ENCODE measurements around the gene NPC1L1.

NPC1L1 gene, protein sequence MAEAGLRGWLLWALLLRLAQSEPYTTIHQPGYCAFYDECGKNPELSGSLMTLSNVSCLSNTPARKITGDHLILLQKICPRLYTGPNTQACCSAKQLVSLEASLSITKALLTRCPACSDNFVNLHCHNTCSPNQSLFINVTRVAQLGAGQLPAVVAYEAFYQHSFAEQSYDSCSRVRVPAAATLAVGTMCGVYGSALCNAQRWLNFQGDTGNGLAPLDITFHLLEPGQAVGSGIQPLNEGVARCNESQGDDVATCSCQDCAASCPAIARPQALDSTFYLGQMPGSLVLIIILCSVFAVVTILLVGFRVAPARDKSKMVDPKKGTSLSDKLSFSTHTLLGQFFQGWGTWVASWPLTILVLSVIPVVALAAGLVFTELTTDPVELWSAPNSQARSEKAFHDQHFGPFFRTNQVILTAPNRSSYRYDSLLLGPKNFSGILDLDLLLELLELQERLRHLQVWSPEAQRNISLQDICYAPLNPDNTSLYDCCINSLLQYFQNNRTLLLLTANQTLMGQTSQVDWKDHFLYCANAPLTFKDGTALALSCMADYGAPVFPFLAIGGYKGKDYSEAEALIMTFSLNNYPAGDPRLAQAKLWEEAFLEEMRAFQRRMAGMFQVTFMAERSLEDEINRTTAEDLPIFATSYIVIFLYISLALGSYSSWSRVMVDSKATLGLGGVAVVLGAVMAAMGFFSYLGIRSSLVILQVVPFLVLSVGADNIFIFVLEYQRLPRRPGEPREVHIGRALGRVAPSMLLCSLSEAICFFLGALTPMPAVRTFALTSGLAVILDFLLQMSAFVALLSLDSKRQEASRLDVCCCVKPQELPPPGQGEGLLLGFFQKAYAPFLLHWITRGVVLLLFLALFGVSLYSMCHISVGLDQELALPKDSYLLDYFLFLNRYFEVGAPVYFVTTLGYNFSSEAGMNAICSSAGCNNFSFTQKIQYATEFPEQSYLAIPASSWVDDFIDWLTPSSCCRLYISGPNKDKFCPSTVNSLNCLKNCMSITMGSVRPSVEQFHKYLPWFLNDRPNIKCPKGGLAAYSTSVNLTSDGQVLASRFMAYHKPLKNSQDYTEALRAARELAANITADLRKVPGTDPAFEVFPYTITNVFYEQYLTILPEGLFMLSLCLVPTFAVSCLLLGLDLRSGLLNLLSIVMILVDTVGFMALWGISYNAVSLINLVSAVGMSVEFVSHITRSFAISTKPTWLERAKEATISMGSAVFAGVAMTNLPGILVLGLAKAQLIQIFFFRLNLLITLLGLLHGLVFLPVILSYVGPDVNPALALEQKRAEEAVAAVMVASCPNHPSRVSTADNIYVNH (N-terminal part only)

DNA sequence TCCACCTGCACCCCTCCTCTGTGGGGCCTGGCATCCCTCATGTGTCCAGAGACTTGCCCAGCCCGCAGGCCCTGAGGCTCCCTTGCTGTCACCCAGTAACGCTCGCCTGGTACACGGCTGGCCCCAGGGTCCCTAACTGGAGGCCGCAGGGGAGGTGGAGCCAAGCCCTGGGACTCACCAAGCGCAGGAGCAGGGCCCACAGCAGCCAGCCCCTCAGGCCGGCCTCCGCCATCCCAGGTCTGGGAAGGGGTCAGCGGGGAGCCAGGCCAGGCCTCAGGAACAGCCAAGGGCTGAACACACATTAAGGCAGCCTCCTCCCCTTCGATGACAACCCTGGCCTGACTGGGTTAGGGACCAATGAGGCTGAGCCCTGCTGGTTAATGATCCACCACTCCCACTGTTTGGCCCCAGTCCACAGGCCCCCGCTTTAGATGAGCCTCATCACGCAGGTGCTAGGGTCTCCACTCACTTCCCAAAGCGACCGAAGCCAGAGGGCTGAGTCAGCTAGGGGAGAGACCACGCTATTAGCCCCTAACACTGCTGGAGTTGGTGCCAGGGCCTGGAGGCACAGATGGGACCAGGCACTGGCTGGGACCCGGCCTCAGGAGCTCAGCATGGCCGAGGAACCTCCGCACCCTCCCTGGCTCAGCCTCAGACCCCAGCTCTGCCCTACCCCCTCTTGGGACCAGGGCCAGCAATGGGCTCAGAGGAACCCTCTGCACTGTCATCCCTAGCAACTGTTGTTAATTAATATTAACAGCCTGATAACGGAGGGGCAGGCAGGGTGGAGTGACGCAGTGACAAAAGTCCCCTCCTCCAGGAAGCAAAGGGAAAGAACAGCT, at the start of gene NPC1L1:
Gene NPC1L1, minus strand, starts transcription at position 303 of the 842 bp plus-strand sequence. Its CDS starts 71 bp downstream, at position 232.
- in situ Hi-C loops (cut with HindIII; ENCODE audit: low sequenced_read_pairs) = no loop called here

DNA sequence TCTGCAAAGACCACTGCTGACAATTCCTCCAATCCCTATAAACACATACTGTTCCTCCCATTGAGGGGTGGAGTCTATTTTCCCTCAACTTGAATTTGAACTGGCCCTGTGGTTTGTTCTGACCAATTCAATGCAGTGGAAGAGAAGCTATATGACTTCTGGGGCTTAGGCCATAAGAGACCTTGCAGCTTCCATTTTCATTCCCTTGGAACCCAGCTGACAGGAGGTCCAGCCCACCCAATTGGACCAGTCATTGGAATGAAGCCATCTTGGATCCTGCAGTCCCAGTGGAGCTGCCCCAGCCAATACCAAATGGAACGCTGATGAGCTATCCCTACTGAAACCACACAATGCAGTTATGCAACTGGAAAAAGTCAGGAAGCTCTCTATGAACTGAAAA, 49.8 kb upstream of the NPC1L1 start:
- in situ Hi-C loops (cut with HindIII; ENCODE audit: low sequenced_read_pairs) = no loop called here

DNA sequence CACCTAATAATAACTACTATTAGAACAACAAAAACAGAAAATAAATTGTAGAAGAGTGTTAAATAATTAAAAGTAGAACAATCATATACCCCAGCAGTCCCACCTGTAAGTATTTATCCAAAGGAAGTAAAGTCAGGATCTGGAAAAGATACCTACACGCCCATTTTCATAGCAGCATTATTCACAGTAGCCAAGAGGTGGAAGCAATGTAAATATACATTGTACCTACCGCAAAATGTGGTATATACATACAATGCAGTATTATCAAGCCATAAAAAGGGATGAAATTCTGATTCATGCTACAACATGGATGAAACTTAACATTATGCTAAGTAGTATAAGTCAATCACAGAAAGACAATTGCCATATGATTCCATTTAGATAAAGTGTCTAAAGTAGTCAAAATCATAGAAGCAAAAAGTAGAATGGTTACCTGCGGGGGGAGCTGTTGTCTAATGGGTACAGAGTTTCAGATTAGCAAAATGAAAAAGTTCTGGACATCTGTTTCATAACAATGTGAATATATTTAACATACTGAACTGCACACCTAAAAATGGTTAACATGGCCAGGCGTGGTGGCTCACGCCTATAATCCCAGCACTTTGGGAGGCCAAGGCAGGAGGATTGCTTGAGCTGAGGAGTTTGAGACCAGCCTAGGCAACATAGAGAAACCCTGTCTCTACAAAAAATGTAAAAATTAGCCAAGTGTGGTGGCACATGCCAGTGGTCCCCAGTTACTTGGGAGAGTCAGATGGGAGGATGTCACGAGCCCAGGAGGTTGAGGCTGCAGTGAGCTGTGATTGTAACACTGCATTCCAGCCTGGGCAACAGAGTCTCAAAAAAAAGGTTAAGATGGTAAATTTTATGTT, 46.9 kb upstream of the NPC1L1 start:
- in situ Hi-C loops (cut with HindIII; ENCODE audit: low sequenced_read_pairs) = no loop called here

DNA sequence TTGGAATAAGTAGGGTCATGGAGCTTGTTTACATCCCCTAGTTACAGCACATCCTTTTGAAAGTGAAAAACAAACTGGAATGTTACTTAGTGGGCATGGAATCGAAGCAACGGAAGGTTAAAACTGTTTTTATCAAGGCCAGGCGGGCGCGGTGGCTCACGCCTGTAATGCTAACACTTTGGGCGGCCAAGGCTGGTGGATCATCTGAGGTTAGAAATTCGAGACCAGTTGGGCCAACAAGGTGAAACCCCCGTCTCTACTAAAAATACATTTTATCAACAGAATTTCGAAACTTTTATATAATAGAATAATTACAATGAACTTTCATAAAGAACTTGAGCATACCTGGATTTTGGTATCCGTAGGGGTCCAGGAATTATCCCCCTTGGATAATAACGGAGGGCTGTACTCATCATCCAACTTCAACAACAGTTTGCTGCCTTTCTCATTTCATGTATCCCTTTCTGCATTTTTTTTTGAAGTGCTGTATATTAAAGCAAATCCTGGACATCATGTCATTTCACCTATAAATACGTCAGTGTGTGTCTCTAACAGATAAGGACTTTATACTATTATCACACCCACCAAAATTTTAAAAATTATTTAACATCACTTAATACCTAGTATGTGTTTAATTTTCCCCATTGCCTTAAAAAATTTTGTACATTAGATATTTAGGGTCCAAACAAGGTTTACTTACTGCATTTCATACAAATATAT, 42.2 kb upstream of the NPC1L1 start:
- in situ Hi-C loops (cut with HindIII; ENCODE audit: low sequenced_read_pairs) = no loop called here

DNA sequence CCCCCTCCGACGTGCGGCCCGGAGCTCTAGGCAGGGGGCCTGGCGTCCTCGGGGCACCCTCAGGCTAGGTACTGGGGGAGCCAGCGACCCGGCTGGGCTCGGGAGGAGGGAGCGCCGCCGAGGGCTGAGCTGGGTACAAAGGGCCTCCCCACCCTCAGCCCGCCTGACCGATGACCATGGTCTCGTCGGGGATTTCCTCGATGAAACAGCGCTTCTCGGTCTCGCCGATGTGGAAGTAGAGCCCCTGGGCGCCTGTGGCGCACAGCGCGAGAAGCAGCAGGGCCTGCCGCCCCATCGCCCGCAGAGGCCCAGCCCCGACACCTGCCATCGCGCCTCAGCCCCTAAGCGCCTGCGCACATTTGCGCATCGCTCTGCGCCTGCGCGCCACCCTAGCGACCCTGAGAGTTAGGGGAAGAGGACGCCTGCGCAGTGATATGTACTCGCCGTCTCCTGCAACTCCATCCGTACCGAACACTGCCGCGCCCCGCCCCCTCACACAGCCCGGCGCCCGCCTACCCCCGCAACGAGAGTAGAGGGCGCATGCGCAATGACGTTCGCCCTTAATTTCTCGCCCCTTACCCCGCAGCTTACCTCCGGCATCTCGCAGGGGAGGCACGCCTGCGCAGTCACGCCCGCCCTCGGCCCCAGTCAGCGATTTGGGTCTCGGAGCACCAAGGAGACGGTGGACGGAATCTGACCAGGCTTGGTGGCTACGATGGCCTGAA, 40.9 kb upstream of the NPC1L1 start, which contains the start of gene TMED4:
Gene TMED4, minus strand, starts transcription at position 353 of the 725 bp plus-strand sequence. Its CDS starts 25 bp downstream, at position 328.
- in situ Hi-C loops (cut with HindIII; ENCODE audit: low sequenced_read_pairs) = no loop called here

DNA sequence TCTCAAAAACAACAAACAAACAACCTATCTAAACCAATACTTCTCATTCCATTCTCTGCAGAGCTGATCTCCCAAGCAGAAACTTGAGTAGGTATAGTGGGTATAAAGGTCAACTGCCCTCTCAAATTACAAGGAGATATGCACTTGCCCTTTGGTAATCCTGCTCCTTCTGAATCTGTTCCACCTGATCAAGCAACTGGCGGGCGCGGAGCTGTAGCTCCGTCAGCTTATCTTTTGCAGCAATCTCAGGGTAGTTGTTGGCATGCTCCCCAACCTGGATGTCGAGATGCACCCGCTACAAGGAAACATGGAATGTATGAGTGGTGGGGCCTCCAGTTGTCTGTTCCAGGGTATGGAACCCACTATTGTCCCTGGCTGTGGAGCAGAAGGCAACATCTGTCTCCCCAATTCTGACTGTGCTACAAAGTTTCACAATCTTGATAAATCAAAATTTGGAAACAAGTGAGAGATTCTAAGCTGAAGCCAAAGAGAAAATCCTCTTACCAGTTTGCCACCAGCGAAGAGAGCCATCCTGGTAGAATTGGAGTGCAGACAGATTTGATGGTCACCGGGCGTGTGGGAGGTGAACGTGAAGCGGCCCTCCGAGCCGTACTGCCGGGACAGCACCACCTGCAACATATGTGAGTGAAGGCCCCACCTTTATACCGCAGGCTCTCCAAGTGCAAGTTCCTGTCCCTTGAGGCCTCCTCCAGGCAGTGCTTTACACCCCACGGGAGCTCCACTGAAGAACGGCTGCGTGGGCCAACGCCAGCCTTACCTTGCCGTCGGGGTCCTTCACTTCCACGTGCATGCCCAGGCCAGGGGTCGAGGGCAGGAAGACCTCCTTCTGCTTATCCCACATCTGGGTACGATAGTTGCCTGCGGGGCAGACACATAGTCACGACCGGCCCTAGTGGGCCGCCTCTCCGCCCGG, 40.1 kb upstream of the NPC1L1 start:
- in situ Hi-C loops (cut with HindIII; ENCODE audit: low sequenced_read_pairs) = no loop called here

DNA sequence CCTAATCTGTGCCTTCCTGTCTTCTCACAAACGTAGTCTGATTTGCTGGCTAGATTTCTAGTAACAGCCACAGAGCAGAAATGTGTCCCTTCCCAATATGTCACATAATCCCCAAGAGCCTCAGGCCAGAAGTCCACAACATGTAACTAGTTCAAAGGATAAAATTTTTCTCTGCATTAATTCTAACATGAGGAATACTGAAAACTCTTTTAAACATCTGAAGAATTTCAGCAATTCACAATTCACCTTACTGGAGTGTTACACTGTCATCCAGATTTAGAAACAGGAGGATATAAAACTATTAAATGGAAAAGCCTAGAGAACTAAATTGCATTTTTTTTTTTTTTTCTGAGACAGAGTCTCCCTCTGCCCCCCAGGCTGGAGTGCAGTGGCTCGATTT, 35.1 kb upstream of the NPC1L1 start:
- in situ Hi-C loops (cut with HindIII; ENCODE audit: low sequenced_read_pairs) = no loop called here

DNA sequence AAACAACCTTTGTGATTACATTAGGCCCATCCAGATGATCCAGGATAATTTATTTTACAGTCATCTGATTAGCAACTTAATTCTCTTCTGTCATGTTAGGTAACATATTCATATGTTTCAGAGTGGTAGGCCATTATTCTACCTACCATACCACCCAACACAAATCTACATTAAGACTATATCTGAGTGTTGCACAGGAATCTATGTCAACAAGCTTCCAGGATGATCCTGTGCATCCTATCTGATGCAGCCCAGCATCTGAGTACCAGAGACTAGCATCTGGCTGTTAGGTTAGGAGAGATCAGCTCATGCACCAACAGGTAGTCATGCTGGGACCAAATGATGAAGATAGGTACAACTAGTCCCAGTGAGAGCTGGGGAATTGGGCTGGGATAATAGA, 33.9 kb upstream of the NPC1L1 start:
- in situ Hi-C loops (cut with HindIII; ENCODE audit: low sequenced_read_pairs) = no loop called here

DNA sequence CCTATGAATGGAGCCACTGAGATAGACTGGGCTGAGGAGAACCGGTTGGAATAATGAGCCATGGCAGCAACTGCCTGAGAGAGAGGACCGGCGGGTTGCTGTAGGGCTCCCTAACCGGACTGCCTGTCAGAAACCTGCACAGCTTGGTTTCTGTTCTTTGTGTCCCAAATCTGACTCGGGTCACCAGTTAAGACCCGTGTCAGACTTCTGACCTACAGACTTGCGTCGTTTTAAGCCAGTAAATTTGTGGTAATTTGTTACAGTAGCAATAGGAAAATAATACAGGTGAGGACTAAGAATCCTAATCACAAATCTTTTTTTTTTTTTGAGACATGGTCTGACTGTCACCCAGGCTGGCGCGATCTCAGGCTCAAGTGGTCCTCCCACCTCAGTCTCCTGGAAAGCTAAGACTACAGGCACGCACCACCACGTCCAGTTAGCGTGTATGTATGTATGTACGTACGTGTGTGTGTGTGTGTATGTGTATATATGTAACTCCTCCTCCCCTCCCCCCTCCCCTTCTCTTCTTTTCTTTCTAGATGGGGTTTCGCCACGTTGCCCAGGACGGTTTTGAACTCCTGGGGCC, 33.2 kb upstream of the NPC1L1 start:
- in situ Hi-C loops (cut with HindIII; ENCODE audit: low sequenced_read_pairs) = no loop called here

DNA sequence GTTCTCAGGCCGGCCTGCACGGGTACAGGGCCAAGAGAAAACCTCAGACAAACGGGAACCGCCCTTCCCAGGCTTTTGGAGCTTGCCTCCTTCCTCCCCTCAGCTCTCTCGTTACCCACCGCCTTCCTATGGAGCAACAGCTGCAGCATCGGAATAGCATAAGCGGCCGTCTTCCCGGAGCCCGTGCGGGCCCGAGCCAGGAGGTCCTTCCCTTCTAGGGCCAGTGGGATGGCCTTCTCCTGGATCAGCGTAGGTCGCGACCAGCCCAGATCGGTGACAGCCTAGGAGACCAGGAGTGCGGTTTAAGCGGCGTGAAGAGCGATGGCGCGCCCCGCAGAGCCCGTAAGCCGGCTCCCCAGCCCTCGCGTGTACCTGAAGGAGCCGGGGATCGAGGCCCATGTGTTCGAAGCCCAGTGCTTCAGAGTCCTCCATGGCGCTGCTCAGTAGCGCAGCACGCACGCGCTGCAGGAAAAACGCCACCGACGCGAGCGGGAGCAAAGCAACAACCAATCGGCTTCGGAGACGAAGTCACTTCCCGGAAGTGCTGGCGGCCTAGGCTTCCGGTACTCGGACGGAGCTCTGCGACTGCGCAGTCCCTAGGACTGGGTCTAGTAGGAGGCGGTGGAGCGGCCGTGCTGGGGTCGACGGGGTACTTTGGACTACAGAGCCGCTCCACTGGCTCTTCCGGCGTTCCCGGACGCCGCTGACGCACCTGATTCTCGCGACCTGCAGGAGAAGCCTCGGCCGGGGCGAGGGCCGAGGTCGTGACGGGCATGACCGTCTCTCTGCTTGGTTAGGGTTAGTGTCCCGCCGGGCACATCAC, 32.5 kb upstream of the NPC1L1 start, which contains the start of gene DDX56:
Gene DDX56, minus strand, starts transcription at position 445 of the 823 bp plus-strand sequence. Its CDS starts 13 bp downstream, at position 432.
- in situ Hi-C loops (cut with HindIII; ENCODE audit: low sequenced_read_pairs) = no loop called here

DNA sequence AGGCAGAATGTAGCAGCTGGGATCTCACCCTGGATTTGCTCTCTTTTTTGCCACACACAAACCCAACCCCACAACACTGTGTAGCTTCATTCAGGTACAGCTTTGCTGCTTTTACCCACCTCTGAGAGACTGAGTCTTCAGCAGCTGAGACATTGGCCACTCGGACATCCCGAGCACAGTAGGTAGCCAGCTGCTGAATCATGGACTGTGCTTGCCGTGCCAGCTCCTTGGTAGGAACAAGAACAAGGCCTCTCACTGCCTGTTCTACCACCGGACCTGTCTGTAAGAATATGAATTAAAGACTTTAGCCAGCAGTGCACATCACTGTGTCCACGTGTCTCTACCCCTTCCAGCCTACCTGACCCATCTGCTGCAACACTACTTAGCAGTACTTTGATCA, 31.6 kb upstream of the NPC1L1 start:
- in situ Hi-C loops (cut with HindIII; ENCODE audit: low sequenced_read_pairs) = no loop called here

DNA sequence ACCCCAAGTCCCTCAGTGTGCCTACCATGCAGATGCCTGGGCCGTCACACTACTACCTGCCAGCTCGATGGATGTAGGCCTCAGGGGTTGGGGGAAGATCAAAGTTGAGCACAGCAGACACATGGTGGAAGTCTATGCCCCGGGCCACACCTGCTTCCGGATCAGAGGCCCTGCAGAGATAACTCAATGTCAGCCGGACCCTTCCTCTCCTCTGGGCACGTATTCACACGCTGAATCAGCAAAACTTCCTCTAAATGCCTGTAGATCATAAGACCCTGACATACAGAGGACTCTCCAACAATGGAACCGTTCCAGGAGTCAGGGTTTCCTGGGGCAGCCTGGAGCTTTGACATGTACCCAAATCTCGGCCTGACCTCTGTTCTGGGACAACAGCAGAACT, 28.8 kb upstream of the NPC1L1 start:
- in situ Hi-C loops (cut with HindIII; ENCODE audit: low sequenced_read_pairs) = no loop called here

DNA sequence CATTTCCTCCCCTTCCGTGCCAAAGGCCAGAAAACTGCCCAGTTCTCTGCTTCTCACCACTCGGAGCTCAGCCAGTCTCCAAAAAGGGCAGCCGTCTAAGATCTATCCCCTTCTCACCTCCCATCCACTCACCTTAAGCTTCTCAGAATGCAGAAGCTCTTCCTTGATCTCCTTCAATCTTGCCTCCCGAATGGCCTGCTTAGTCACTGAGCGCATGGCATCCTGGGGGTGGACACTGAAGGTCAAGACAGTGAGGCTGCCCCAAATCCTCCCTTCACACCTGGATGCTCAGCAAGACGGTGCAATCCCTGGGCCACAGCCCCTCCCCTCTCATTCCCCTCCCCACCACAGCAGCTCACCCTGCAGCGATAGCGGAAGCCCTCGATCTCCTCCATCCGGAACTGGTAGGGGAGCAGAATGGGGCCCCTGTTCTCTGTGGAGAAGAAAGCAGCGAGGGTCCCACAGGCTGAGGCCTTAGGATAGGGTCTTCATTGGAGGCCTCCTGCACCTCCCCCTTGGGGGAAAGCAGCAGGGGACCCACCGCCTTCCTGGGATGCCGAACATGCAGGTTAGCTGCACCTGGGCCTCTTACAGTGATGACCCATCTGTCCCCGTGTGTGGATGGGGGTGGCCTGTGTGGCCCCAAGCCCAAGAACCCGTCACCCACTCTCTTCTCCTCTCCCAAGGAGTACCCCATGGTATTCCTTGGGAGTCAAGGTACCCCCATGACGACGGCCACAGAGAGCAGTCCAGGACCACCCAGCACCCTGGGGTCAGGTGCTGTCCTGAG, 27.8 kb upstream of the NPC1L1 start:
- in situ Hi-C loops (cut with HindIII; ENCODE audit: low sequenced_read_pairs) = no loop called here

DNA sequence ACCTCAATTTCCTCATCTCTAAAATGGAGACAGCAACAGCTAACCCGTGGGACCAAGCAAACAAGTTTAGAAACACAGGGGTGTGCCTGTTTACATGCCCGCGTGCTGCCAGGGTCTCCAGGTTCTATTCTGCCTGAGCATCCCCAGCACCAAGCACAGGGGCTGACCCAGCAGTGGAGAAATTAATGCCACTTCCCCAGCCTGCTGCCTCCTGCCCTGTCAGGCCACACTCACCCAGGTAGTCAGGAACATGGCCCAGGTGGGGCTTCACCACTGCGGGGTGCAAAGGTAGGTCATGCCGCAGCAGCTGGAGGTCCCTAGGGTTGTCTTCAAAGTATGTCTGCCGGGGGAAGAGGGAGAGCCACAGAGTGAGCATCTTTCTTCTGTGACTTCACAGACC, 26.8 kb upstream of the NPC1L1 start:
- in situ Hi-C loops (cut with HindIII; ENCODE audit: low sequenced_read_pairs) = no loop called here

DNA sequence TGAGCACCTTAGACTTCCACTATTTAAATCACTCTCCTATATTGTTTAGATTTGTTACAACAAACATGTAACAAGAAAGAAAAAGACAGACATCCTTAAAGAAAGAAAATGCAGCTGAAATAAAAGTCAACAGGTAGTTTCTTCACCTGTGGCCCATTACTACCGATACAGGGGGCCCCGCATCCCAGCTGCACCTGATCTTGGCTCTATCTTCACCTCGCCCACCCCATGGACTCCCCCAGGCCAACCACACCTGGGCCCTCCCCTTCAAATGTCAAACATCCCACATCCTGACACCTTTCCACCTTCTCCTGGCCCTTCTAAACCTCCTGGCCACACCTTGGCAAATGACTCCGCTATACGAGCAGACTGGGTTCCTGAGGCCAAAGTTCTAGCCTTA, 25.6 kb upstream of the NPC1L1 start:
- in situ Hi-C loops (cut with HindIII; ENCODE audit: low sequenced_read_pairs) = no loop called here

All from DLD1 (cell line).